Endothelial cell of umbilical vein (primary cell): ENCODE measurements around the gene PDCD6IP. TPM values are rescaled to one million over a fixed set of nuclear protein-coding genes. Genes with fewer than 3 reads are reported as not detected.

Experiments used
- BruUV-seq: library from RNA; stranded (reverse); fragments of 400-500 nt; replicated peaks from 2 replicates; lab custom pipeline; 2021; lab: Mats Ljungman, UMichigan
- CTCF ChIA-PET: fragments of 300-600, 350-600 bp; sonication (Branson Sonifier 250); formaldehyde crosslinking; loops from one replicate; lab custom pipeline; 2021; ENCODE audit warnings: antibody characterized with exemption, inconsistent platforms; lab: Charles Lee
- POLR2A ChIA-PET: fragments of 300-600, 350-600 bp; sonication (Branson Sonifier 250); formaldehyde crosslinking; loops from one replicate; lab custom pipeline; 2021; ENCODE audit warnings: antibody characterized with exemption, inconsistent platforms; lab: Charles Lee
- DNase-seq: peaks from one replicate; pipeline ENCODE4 v3.0.0-alpha.2; 2011; ENCODE audit warnings: low read depth, low spot score
- FAIRE-seq: peaks from 2 replicates; lab custom pipeline; 2011; peaks lifted over from hg19 to GRCh38; lab: Jason Lieb, UNC
- H2AFZ ChIP-seq: 2 replicates; pipeline ENCODE4 v1.6.0; 2012; ENCODE audit warnings: low read depth, low read length, control low read depth, inconsistent platforms
- H3K27ac ChIP-seq: 2 replicates; pipeline ENCODE4 v1.5.1; 2011; ENCODE audit warnings: low read depth, mild to moderate bottlenecking, control low read depth, low read length, moderate library complexity; ENCODE audit not compliant: insufficient read depth
- H3K27me3 ChIP-seq, 2 experiments: 2 replicates each; pipeline versions ENCODE4 v1.6.0 to v1.6.1; 2011; ENCODE audit warnings: low read length in 2 of 2, mixed read lengths in 1 of 2; ENCODE audit not compliant: control insufficient read depth in 2 of 2, insufficient read depth in 2 of 2
- H3K36me3 ChIP-seq, 2 experiments: 2 replicates in 1 of 2; 3 replicates in 1 of 2; pipeline ENCODE4 v1.5.1; 2011; ENCODE audit warnings: low read length in 2 of 2, mild to moderate bottlenecking in 1 of 2, moderate library complexity in 1 of 2; ENCODE audit not compliant: control insufficient read depth in 2 of 2, insufficient read depth in 2 of 2; ENCODE audit errors: extremely low read depth in 1 of 2
- H3K4me1 ChIP-seq: 3 replicates; pipeline ENCODE4 v1.5.1; 2011; ENCODE audit warnings: mild to moderate bottlenecking, low read length; ENCODE audit not compliant: control insufficient read depth, insufficient read depth; ENCODE audit errors: extremely low read depth
- H3K4me2 ChIP-seq: 2 replicates; pipeline ENCODE4 v1.6.1; 2011; ENCODE audit warnings: low read length, control low read depth, mixed read lengths; ENCODE audit not compliant: insufficient read depth
- H3K4me3 ChIP-seq, 3 experiments: fragments of 200-600 bp in 1 of 3; sonication (generic), shearing (Covaris generic) in 1 of 3; replicated peaks in 1 of 3; 2 replicates each; pipeline ENCODE4 v1.5.1; 2011 to 2016; ENCODE audit warnings: control low read depth in 3 of 3, low read length in 3 of 3, mild to moderate bottlenecking in 2 of 3, inconsistent platforms in 1 of 3, low read depth in 1 of 3, moderate library complexity in 1 of 3; ENCODE audit not compliant: insufficient read depth in 1 of 3
- H3K79me2 ChIP-seq: 2 replicates; pipeline ENCODE4 v1.6.0; 2012; ENCODE audit warnings: low read length, inconsistent platforms; ENCODE audit not compliant: control insufficient read depth, insufficient read depth
- H3K9ac ChIP-seq: replicated peaks from 2 replicates; pipeline ENCODE3; 2011; ENCODE audit warnings: low read length, control low read depth; ENCODE audit not compliant: insufficient read depth; ENCODE audit errors: extremely low read depth
- H3K9me1 ChIP-seq: replicated peaks from 3 replicates; pipeline ENCODE4 v1.6.0; 2011; ENCODE audit warnings: mild to moderate bottlenecking, low read length; ENCODE audit not compliant: control insufficient read depth, insufficient read depth; ENCODE audit errors: extremely low read depth
- H3K9me3 ChIP-seq: replicated peaks from 2 replicates; pipeline ENCODE4 v1.5.1; 2012; ENCODE audit warnings: low read length, inconsistent platforms; ENCODE audit not compliant: control insufficient read depth, insufficient read depth
- H4K20me1 ChIP-seq: replicated peaks from 2 replicates; pipeline ENCODE3; 2011; ENCODE audit warnings: mild to moderate bottlenecking, low read length; ENCODE audit not compliant: control insufficient read depth, insufficient read depth; ENCODE audit errors: extremely low read depth
- EZH2 ChIP-seq: IDR thresholded peaks from 2 replicates; pipeline ENCODE4 v1.6.1; 2012; ENCODE audit warnings: borderline replicate concordance, low read depth, mild to moderate bottlenecking, moderate library complexity, low read length, inconsistent platforms; ENCODE audit not compliant: severe bottlenecking
- FOS ChIP-seq: IDR thresholded peaks from 2 replicates; pipeline ENCODE4 v1.6.1; 2011; ENCODE audit warnings: mild to moderate bottlenecking, low read length, moderate library complexity, borderline replicate concordance; ENCODE audit not compliant: insufficient read depth
- JUN ChIP-seq: IDR thresholded peaks from 2 replicates; pipeline ENCODE4 v1.6.1; 2011; ENCODE audit warnings: borderline replicate concordance, low read depth; ENCODE audit not compliant: insufficient read length, insufficient read depth
- POLR2AphosphoS5 ChIP-seq: IDR thresholded peaks from 2 replicates; pipeline ENCODE4 v1.6.1; 2012; ENCODE audit warnings: low read depth, mild to moderate bottlenecking, control low read depth, low read length, moderate library complexity; ENCODE audit not compliant: insufficient read depth
- dilution Hi-C: fragments of 300-500 bp; cut with MboI; formaldehyde crosslinking; loops from one replicate; pipeline ENCODE4 v1.15.0; 2019; ENCODE audit warnings: low sequenced_read_pairs; ENCODE audit not compliant: extremely low pct_ligation_motif_present
- intact Hi-C: fragments of 100-400 bp; cut with micrococcal nuclease; formaldehyde crosslinking; loops from one replicate; pipeline ENCODE4 v1.10.0; 2022
- polyA plus RNA-seq, 4 experiments: library from polyadenylated mRNA; depleted of rRNA in 3 of 4; stranded (reverse) in 3 of 4; unstranded in 1 of 4; fragments of >200 nt; gene quantifications; 2 replicates each; pipeline versions ENCODE4 v1.2.1 to v1.2.3, GENCODE V29; 2011 to 2012; ENCODE audit warnings: missing spikeins in 1 of 4
- total RNA-seq: library from RNA; stranded (reverse); gene quantifications from 2 replicates; pipeline ENCODE4 v1.2.3, GENCODE V29; 2021
- TF ChIP-seq, protein P1 (sequence below), 2 donors: IDR thresholded peaks; 1 replicate in 1 of 2; 2 replicates in 1 of 2; pipeline ENCODE4 v1.5.1; 2011; ENCODE audit warnings: low read length in 2 of 2, mild to moderate bottlenecking in 2 of 2, moderate library complexity in 2 of 2, control low read depth in 1 of 2, inconsistent platforms in 1 of 2, low read depth in 1 of 2; ENCODE audit not compliant: insufficient read depth in 1 of 2; ENCODE audit errors: extremely low read depth in 1 of 2
- TF ChIP-seq, protein P2 (sequence below): IDR thresholded peaks from 2 replicates; pipeline ENCODE4 v1.6.1; 2011; ENCODE audit not compliant: insufficient read depth, insufficient read length

Gene PDCD6IP
- total and polyA plus RNA-seq, 2 donors (not counting 3 experiments of a cell fraction or from before 2014, with no cell fraction given) = 106 to 265 TPM

DNA sequence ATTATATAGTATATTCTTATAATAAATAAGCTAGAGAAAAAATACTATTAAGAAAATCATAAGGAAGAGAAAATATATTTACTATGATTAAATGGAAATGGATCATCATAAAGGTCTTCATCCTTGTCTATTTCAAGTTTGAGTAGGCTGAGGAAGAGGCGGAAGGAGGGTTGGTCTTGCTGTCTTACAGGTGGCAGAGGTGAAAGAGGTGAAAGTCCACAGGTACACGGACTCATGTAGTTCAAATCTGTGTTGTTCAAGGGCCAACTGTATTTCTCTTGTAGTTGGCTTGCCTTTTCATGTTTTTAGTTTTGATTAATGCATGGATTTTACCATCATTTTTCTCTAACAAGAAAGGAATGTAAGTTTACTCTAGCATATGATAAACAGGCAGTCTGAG is 41.7 kb downstream of the PDCD6IP start:
- no TSS peak for BruUV-seq
- no peaks in the 10 kb centered on the region for H3K27me3 ChIP-seq
- FAIRE-seq (no peak), DNase-seq (no peak)
- no peaks in the 10 kb centered on the region for H3K4me1 ChIP-seq
- no peak for TF ChIP-seq FOS
- TF ChIP-seq, protein P1, sequence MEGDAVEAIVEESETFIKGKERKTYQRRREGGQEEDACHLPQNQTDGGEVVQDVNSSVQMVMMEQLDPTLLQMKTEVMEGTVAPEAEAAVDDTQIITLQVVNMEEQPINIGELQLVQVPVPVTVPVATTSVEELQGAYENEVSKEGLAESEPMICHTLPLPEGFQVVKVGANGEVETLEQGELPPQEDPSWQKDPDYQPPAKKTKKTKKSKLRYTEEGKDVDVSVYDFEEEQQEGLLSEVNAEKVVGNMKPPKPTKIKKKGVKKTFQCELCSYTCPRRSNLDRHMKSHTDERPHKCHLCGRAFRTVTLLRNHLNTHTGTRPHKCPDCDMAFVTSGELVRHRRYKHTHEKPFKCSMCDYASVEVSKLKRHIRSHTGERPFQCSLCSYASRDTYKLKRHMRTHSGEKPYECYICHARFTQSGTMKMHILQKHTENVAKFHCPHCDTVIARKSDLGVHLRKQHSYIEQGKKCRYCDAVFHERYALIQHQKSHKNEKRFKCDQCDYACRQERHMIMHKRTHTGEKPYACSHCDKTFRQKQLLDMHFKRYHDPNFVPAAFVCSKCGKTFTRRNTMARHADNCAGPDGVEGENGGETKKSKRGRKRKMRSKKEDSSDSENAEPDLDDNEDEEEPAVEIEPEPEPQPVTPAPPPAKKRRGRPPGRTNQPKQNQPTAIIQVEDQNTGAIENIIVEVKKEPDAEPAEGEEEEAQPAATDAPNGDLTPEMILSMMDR (IDR thresholded peaks at IDR 0.05; ENCODE audit: extremely low read depth in 1 of 2, insufficient read depth in 1 of 2, low read depth in 1 of 2, low read length in 2 of 2) = no peak
- TF ChIP-seq, protein P2, sequence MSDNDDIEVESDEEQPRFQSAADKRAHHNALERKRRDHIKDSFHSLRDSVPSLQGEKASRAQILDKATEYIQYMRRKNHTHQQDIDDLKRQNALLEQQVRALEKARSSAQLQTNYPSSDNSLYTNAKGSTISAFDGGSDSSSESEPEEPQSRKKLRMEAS = no peak
- TF ChIP-seq EZH2 = no peak
- TF ChIP-seq POLR2AphosphoS5 = no peak
- no peak for TF ChIP-seq JUN
- peaks cover 3% of the 10 kb centered on the region for H3K79me2 ChIP-seq
- intact Hi-C loops (no loop called here), dilution Hi-C loops (no loop called here)
- no peaks in the 10 kb centered on the region for H4K20me1 ChIP-seq
- peaks cover under 1 to 1% of the 10 kb centered on the region in 2 experiments for H3K36me3 ChIP-seq
- no peak overlapping the region for H3K27ac ChIP-seq
- H3K4me3 ChIP-seq = no peak overlapping the region
- no peaks in the 10 kb centered on the region for H3K9me1 ChIP-seq
- CTCF ChIA-PET = interaction anchor here (1.8 kb wide), 1 partner anchor 13 kb away, joined by 4 read pairs; no protein-coding TSS in a partner anchor
- H3K9me3 ChIP-seq = no peaks in the 10 kb centered on the region
- H2AFZ ChIP-seq = no peak overlapping the region
- no peak overlapping the region for H3K9ac ChIP-seq
- POLR2A ChIA-PET = no interaction called here
- H3K4me2 ChIP-seq = no peak overlapping the region
